ENCODE results near the gene GHITM.

DNA sequence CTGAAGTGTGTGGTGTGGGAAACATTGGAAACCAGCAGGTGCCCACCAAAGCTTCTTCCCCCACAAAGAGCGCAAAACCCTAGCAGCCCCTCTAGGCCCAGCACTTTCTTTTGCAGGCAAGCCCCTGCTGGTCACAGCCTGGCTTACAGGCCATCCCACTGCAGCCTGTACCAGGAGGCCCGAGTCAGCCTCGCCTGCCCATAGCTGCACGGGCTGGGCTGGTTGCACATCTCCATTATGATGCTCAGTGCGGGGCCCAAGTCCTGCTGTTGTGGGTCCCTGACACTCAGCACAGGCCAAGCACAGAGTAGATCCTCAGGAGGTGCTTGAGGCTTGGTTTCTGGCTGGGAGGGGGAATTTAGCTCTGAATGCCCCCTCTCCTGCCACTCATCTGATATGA is 63.0 kb downstream of the GHITM start:
- TF ChIP-seq EZH2 (IDR thresholded peaks at IDR 0.05), result no peak
- no peak for TF ChIP-seq CTCF (IDR thresholded peaks at IDR 0.05 in 2 of 3, conservative IDR thresholded peaks at IDR 0.05 in 1 of 3; ENCODE audit: borderline replicate concordance in 1 of 3, insufficient read depth in 1 of 3, low read depth in 2 of 3, low read length in 2 of 3)
- no peak for TF ChIP-seq POLR2A (IDR thresholded peaks at IDR 0.05; ENCODE audit: borderline replicate concordance, extremely low read depth, insufficient read depth, insufficient read length)
- TF ChIP-seq POLR2AphosphoS5 (IDR thresholded peaks at IDR 0.05; ENCODE audit: low read depth, low read length), result no peak
- no peak for TF ChIP-seq EZH2phosphoT487 (IDR thresholded peaks at IDR 0.05; ENCODE audit: borderline replicate concordance)
- no peak for TF ChIP-seq TCF7L2 (IDR thresholded peaks at IDR 0.05; ENCODE audit: borderline replicate concordance, extremely low read depth, insufficient read depth, insufficient read length)
- TF ChIP-seq SRF (IDR thresholded peaks at IDR 0.05; ENCODE audit: low read depth), result no peak
- no peak for TF ChIP-seq FOSL1 (IDR thresholded peaks at IDR 0.05; ENCODE audit: low read depth)
- no peak for TF ChIP-seq SP1 (IDR thresholded peaks at IDR 0.05; ENCODE audit: low read depth)
- TF ChIP-seq ELF1 (IDR thresholded peaks at IDR 0.05; ENCODE audit: borderline replicate concordance, low read depth), result no peak
- TF ChIP-seq ZNF274 (IDR thresholded peaks at IDR 0.05; ENCODE audit: low read depth, low read length), result no peak
- TF ChIP-seq EGR1 (IDR thresholded peaks at IDR 0.05; ENCODE audit: low read depth), result no peak
- TF ChIP-seq SIN3A (IDR thresholded peaks at IDR 0.05; ENCODE audit: low read depth), result no peak
